GM19463 (cell line): ENCODE results near the gene FCRL5.
"Not testable (repeated sequence)": the region's sequence is repeated elsewhere in the genome, so short reads cannot be mapped to it uniquely, and the experiment has no call there.

Experiments
- ATAC-seq: cut with Tn5 transposase; IDR thresholded peaks from one replicate; pipeline ENCODE4 v1.9.1; 2021; ENCODE audit warnings: mild to moderate bottlenecking, moderate library complexity; ENCODE audit not compliant: unreplicated experiment

FCRL5 gene

DNA sequence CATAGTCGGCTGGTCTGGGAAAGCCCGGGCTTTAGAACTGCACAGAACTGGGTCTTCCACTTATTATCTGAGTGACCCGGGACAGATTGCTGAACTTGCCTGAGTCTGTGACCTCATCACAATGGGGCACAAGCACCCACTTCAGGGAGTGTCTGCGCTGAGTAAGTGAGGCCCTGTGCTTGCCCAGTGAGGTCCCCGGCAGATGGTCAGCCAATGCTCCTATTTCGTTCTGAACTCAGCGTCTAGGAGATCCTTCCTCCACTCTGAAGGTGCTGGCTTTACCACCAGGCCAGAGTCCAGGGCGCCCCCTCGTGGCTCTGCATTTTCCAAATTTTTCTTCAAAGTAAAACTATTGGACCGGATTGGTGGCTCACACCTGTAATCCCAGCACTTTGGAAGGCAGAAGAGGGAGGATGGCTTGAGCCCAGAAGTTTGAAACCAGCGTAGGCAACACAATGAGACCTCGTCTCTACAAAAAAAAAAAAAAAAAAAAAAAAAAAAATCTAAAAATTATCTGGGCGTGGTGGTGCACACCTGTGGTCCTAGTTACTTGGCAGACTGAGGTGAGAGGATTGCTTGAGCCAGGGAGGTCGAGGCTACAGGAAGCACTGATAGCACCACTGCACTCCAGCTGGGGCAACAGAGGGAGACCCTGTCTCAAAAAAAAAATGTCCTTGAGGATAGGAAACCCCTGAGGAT lies 61.7 kb downstream of the FCRL5 start:
- no peak for ATAC-seq

DNA sequence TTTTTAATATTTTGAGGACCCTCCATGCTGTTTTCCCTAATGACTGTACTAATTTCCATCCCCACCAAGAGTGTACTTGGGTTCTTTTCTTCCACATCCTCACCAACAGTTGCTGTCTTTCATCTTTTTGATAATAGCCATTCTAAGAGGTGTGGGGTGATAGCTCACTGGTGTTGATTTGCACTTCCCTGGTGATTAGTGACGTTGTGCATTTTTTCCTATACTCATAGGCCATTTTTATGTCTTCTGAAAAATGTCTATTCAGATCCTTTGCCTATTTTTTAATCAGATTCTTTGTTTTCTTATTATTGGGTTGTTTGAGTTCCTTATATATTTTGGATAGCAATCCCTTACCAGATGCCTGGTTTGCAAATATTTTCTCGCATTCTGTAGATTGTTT lies 64.2 kb downstream of the FCRL5 start:
- ATAC-seq, result no peak

DNA sequence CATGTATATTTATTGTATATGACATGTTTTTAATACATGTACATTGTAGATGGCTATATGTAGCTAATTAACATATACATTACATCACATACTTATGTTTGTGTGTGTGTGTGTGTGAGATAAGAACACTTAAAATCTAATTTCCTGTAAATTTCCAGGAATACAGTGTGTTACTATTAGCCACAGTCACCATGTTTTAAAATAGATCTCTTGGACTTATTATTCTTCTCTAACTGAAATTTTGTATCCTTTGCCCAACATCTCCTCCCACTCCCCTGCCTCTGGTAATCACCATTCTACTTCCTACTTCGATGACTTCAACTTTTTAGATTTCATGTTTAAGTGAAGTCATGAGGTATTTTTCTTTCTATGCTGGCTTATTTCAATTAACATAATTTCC lies 64.8 kb downstream of the FCRL5 start:
- ATAC-seq, result no peak

DNA sequence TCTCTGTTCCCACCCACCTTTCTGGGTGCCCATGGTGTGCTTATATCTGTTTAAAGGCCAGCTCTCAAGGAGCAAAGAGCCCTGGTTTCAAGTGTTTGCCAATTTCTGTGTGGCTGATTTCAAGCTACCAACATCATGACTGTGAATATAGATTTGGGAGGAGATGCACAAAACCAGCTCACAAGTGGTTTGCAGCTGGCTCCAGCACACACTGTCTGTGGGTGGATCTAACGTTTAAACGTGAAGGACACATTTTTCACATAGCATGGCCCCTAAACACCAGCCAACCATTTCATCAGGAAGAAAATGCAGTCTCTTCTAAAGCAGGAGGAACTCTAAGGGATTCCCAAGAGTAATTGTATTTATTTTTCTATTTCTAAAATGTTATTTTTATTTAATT lies 65.2 kb downstream of the FCRL5 start:
- no peak for ATAC-seq

DNA sequence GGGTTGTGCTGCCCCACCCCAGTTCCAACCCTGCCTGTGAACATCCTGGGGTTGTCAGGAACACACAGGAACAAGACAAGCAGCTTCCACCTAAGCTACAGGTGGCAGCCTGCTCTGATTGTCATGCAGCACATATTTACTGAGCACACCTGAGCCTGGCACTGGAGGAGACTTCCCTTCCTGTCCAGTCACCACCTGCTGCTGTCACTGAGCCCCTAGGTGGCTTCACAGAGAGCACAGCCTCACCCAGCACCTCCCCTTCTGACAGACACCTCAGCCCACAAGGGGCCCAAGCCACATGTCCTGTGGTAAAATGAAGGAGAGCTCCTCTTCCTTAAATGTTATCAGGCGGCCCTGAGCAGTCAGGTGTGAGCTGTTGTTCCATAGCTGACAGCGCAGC lies 65.9 kb downstream of the FCRL5 start:
- not testable (repeated sequence) for ATAC-seq

DNA sequence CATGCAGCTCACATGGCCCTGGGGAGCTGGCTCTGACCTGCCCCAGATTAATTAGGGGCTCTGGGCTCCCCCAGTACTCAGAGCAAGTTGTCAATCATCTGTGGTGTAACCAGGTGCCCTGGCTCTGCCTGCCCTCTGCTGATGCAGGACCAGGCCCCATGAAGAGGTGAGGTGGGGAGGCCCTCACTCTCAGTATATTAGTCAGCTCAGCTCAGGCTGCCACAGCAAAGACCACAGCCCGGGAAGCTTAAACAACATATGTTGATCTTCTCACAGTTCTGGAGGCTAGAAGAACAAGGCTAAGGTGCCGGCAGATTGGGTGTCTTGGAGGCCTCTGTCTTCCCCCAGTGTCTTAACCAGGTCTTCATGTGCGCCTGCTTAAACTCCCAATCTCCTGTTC lies 66.5 kb downstream of the FCRL5 start:
- no peak for ATAC-seq

DNA sequence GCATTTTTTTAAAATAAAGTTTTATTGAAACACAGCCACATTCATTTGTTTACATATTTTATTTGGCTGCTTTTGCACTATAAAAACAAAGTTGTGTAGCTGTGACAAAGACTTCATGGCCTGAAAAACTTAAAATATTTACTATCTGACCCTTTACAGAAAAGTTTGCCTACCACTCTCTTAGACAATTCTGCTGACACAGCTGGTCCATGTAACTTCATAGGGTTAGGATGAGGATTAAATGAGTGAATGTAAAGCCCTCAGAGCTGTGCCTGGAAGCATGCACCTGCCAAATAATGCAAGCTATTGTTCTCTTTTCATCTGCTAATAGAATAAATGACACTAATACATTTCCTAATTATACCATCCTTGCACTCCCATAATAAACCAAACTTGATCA lies 67.7 kb downstream of the FCRL5 start:
- no peak for ATAC-seq

DNA sequence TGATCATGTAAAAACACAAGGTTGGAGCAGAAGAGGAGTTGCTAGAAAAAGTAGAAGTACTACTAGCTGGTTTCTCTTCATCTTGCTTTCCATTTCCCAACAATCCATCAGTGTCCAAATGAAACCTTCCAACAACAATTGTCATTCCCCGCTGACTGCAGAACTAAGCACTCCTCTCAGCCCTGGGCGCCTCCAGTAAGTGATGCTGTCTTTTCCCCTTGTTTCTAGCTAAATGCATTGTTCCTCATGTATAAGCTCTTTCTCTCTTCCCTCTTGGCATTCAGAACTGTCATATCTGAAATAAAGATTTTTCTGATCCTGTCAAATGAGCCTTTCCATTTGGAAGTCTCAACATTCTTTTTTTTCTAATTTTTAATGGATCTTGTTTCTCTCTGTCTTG lies 68.7 kb downstream of the FCRL5 start:
- ATAC-seq, result no peak

DNA sequence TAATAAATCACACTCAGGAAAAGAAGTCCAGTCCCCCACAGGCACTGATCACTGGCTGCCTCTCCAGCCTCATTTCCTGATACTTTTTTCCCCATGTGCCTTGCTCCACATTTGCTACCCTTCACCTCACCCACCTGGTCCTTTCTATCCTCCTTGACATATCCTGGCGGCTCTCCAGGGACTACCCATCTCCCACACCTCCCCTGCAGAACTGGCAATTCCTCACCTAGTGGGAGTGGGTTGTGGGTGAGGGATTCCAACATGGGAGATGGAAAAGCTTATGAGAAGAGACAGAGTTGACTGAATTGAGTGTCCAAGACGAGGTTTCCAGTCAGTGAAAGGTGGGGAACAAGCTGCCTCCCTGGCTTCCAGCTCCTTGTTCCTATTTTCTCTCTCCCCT lies 69.6 kb downstream of the FCRL5 start:
- no peak for ATAC-seq

DNA sequence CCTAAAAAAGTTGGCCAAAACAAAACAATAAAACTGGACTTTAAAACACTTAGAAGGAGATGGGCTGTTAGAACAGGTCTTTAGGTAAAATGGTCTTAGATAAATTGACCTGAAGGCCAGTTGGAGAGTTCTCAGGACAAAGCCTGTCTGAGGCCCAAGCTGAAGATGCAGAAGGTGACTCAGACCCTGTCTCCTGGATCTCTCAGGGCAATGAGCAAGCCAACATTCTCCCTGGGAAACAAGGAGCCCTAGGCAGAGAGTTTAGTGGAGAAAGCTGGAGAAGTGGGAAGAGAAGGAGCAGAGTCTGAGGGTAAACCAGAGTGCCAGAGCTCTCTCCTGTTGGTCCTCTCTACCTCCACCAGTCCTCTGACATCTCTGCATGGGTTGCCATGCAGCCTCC lies 70.1 kb downstream of the FCRL5 start:
- ATAC-seq, result no peak

DNA sequence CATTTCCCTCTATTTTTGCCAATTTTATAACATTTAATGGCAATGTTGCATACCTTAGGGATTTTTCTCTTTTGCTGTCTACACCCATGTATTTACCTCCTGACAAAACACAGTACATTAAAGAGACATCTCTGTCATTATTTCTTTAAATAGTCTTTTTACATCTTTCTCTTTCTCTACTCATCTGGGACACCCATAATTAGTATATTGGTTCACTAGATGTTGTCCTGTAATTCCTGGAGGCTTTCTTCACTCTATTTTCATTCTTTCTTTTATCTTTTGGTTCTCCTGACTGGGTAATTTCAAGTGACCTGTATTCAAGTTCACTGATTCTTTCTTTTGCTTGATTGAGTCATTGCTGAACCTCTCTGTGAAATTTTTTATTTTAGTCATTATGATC lies 74.3 kb downstream of the FCRL5 start:
- ATAC-seq, result no peak

DNA sequence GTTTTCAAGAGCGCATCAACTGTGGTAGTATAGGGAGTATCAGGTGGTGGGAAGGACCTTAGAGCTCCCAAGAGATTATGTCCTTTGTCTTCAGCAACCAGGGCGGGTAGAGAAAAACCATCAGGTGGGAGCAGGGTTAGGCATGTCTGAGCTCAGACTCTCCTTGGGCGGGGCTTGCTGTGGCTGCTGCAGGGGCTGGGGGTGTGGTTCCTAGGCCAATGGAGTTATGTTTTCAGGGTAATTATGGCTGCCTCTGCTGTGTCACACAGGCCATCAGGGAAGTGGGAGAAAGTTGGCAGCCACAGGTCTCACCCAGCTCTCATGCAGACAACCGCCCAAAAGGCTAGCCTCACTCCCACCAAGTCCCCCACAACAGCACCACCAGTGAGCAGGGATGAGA lies 74.9 kb downstream of the FCRL5 start:
- ATAC-seq, result no peak

DNA sequence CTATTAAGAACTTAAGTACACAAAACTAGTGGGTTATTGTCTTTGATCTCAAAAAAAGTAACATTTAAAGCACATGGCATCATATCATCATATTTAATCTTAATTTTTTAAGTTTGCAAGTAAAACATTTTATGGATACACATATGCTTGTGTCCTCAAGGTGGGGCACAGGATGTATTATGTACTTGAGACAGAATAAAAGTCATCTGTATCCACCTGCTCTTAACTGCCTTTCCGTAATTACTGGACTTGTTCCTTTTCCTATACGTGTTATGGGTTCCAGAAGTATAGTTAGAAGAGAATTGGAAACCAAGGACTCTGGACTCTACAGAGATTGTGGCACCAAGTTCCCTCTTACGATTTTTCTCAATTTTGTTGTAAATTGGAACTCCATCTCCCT lies 79.4 kb downstream of the FCRL5 start:
- ATAC-seq, result no peak

DNA sequence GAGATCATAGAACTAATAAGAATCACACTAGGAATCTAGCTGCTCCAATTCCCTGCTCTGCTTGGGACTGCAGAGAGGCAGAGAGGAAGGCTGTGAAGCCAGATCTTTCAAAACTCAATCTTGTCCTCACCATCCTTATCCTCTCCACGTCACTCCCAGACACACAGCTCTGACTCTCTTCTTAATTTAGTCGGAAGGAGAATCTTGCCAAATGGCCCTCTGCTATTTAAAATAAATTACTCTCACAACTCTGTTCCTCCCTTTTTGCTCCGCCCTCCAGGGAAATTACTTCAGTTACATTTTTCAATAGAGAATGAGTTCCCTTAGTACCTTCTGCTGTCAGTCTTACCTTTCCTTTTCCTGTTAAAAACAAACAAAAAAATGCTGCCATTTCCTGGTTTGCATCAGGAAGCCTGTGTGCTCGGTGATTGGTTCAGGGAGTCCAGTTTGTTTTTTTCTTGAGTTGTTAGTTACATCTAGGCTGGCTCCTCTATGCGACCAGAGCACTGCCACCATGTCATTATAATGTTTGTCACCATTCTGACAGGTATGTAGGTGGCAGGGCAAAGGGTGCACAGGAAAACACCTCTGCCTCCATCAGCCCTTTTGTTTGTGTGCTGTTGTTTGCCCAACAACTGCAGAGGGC lies 80.1 kb downstream of the FCRL5 start:
- ATAC-seq, result no peak

DNA sequence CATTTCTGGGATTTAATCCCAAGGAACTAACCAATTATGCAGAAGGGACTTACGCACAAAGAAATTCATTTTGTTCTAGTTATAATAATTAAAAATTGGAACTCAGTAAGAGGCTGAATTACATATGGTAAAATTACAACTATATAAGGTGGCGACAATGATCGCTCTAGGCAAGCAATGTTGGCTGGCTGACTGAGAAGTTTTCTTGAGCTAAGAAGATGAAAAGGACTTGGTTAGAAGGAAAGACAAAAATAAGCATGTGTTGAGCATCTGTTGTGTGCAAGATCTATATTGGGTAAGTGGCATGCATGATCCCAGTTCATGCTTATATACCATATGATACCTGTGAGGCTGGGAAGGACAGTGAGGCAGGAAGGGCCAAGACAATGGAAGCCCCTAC lies 80.8 kb downstream of the FCRL5 start:
- ATAC-seq, result no peak

DNA sequence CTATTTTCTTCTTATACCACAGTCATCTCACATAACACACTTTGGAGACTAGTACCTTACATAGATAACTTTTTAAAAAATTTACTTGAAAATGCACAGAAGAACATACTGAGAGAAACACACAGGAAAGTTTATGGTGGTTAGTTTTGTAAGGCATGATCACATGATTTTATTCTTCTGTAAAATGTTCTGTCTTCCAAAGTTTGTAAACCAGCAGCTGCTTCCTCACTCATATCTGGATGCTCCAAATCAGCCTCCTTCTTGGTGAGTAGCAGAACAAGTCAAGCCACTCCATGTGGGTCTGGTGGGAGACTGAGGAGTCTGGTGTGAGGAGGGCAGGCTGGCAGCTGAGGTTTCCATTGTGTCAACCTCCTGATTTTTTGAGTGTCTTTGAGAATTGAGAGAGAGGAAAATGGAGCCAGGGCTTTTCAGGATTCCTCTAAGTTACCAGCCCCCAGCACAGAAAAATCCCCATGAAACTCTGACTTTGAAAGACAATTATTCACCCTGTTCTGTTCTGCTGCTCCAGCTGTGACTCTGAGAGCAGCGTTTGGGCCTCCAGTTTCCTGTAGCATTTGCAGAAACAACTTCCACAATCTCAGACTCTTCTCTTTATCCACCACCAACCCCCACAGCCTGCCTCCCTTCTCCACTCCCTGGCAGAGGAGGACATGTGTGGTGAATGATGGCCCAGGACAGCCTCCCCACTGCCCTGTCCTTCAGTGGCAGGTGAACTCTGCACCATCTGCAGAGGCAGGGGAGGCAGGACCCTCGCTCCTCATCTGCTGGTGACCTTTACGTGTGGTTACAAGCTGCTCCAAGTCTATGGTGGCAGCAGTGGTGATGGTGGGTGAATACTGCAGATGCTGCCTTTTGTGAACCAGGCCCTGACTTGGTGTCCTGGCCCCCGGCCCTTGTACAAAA lies 82.3 kb downstream of the FCRL5 start:
- no peak for ATAC-seq

DNA sequence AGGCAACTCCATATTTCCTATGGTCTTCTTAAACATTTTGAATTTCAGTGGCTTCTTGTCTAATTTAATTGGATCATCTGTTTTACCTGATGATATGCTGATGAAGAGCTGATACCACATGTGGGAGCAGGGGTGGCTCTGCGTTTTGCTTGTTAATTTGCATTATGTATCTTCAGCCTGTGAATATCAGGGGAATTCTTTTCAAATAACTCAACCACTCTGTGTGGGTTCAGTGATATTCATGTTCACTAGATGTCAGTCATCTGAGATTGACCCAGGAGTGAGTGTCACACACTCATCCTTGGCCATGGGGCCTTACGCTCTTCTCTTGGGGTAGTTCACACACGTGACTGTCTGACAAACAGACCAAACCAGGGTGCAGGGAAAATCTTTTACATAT lies 83.0 kb downstream of the FCRL5 start:
- ATAC-seq, result no peak

DNA sequence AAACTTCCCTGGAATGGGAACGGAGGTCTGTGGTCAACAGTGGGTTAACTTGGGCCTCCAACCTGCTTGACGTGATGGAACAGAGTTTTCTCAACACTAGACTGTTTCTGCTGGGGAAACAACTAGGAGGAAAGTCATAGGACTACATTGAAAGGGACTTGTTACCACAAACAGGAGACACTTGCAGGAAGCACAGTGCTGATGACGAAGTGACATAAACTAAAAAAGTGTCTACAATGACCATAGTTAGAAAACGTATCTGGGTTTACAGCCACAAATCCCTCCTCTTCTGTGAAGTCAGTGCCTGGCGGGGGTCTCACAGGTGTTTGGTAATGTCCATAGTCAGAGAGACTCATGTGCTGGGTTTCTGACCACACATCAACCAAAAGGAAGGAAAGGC lies 86.3 kb downstream of the FCRL5 start:
- no peak for ATAC-seq
